ENCODE data around the gene TIMM23.
"Not testable (repeated sequence)": the region's sequence is repeated elsewhere in the genome, so short reads cannot be mapped to it uniquely, and the experiment has no call there.

- not testable (repeated sequence) for TF ChIP-seq TAF1, POLR2AphosphoS5 (IDR thresholded peaks at IDR 0.05; ENCODE audit: low read depth, low read length)
Observed at GRCh38 chr10:45926790-45927189, 45.5 kb upstream of the TIMM23 start.

Measured in GM12891 (cell line).